Measurements from ENCODE around the gene MS4A6A. TPM values are rescaled to one million over a fixed set of nuclear protein-coding genes. Genes with fewer than 3 reads are reported as not detected.

MS4A6A gene
- total and polyA plus RNA-seq, 2 donors (not counting 1 experiment from before 2014, with no cell fraction given), result not detected

DNA sequence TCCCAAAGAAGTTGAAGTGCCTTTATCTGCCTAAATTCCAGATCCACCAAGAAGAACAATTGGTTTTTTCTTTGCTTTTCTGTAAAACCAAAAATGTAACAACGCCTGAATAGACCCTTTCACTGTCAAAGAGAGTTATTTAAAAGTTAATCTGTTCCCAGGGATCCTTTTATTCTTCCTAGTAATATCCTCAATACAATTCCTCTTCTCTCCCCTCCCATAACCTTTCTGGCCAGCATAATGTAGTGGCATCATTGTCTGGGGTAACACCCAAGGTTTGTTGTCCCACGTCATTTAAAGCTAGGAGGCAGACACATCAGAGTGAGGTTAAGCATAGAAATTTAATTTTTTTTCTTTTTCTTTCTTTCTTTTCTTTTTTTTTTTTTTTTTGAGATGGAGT is 54.5 kb downstream of the MS4A6A start:
- H3K27ac ChIP-seq (ENCODE audit: insufficient read depth, low read length), result no peak overlapping the region
- H3K4me2 ChIP-seq (ENCODE audit: extremely low read depth, insufficient read depth, low read length), result no peak overlapping the region
- no peaks in the 10 kb centered on the region for H3K36me3 ChIP-seq (ENCODE audit: control insufficient read depth, insufficient read depth, low read length)
- no peaks in the 10 kb centered on the region for H3K27me3 ChIP-seq (ENCODE audit: control insufficient read depth, insufficient read depth, low read length)
- no peak for DNase-seq (ENCODE audit: low read depth in 2 of 2)
- no peak overlapping the region for H3K4me3 ChIP-seq (replicated peaks in 1 of 4; ENCODE audit: control extremely low read depth in 1 of 4, insufficient read depth in 1 of 4, low read depth in 3 of 4, low read length in 4 of 4)
- H2AFZ ChIP-seq (ENCODE audit: low read length), result no peak overlapping the region
- no peaks in the 10 kb centered on the region for H3K4me1 ChIP-seq (ENCODE audit: control insufficient read depth, extremely low read depth, insufficient read depth, low read length)
- no peak overlapping the region for H3K9ac ChIP-seq (ENCODE audit: insufficient read depth, low read length)
- H3K79me2 ChIP-seq (ENCODE audit: control insufficient read depth, insufficient read depth, low read length), result no peaks in the 10 kb centered on the region
- TF ChIP-seq EZH2 (IDR thresholded peaks at IDR 0.05; ENCODE audit: low read length, missing control alignments), result no peak
- TF ChIP-seq CTCF (conservative IDR thresholded peaks at IDR 0.05 in 1 of 2, IDR thresholded peaks at IDR 0.05 in 1 of 2; ENCODE audit: low read depth in 1 of 2, low read length in 2 of 2), result no peak
- no peaks in the 10 kb centered on the region for H3K9me3 ChIP-seq (ENCODE audit: control insufficient read depth, insufficient read depth, low read depth, low read length)
- no peaks in the 10 kb centered on the region for H4K20me1 ChIP-seq (ENCODE audit: control insufficient read depth, extremely low read depth, insufficient read depth, low read length)

GRCh38 chr11:60127311-60127811 is 55.5 kb downstream of the MS4A6A start:
- no peaks in the 10 kb centered on the region for H3K27me3 ChIP-seq (ENCODE audit: control insufficient read depth, insufficient read depth, low read length)
- H3K9ac ChIP-seq (ENCODE audit: insufficient read depth, low read length), result no peak overlapping the region
- no peak overlapping the region for H3K27ac ChIP-seq (ENCODE audit: insufficient read depth, low read length)
- no peaks in the 10 kb centered on the region for H3K4me1 ChIP-seq (ENCODE audit: control insufficient read depth, extremely low read depth, insufficient read depth, low read length)
- no peak overlapping the region for H2AFZ ChIP-seq (ENCODE audit: low read length)
- no peaks in the 10 kb centered on the region for H3K36me3 ChIP-seq (ENCODE audit: control insufficient read depth, insufficient read depth, low read length)
- no peaks in the 10 kb centered on the region for H4K20me1 ChIP-seq (ENCODE audit: control insufficient read depth, extremely low read depth, insufficient read depth, low read length)
- H3K4me3 ChIP-seq (replicated peaks in 1 of 4; ENCODE audit: control extremely low read depth in 1 of 4, insufficient read depth in 1 of 4, low read depth in 3 of 4, low read length in 4 of 4), result no peak overlapping the region
- H3K4me2 ChIP-seq (ENCODE audit: extremely low read depth, insufficient read depth, low read length), result no peak overlapping the region
- no peaks in the 10 kb centered on the region for H3K79me2 ChIP-seq (ENCODE audit: control insufficient read depth, insufficient read depth, low read length)
- no peak for TF ChIP-seq CTCF (conservative IDR thresholded peaks at IDR 0.05 in 1 of 2, IDR thresholded peaks at IDR 0.05 in 1 of 2; ENCODE audit: low read depth in 1 of 2, low read length in 2 of 2)
- TF ChIP-seq EZH2 (IDR thresholded peaks at IDR 0.05; ENCODE audit: low read length, missing control alignments), result no peak
- no peaks in the 10 kb centered on the region for H3K9me3 ChIP-seq (ENCODE audit: control insufficient read depth, insufficient read depth, low read depth, low read length)
- DNase-seq (ENCODE audit: low read depth in 2 of 2), result no peak

DNA sequence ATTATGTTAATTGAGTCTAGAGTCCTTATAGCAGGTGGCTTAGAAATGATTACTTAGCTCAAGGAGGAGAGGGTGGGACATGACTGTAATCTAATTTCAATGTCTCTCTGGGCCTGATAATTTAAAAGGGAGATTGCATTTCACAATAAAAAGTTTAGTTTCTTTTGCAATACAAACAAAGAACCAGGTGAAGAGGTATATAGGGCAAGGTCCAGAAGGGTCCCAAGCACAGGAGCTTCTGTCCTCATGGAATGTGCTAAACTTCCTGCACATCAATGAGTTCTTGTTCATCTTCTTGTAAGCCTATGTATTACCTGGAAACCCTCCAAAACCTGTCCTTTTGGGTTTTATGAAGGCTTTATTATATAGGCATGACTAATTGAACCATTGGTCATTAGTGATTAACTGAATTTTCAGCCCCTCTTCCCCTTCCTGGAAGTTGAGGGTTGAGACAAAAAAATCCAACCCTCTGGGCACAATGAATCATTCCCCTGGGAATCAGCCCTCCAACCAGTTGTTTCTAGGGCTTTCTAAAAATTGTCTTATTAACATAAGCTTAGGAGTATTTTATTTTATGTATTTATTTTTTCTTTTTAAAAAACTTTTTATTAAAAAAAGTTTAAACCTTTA is 56.8 kb downstream of the MS4A6A start:
- H3K4me2 ChIP-seq (ENCODE audit: extremely low read depth, insufficient read depth, low read length), result no peak overlapping the region
- no peak for TF ChIP-seq EZH2 (IDR thresholded peaks at IDR 0.05; ENCODE audit: low read length, missing control alignments)
- TF ChIP-seq CTCF (conservative IDR thresholded peaks at IDR 0.05 in 1 of 2, IDR thresholded peaks at IDR 0.05 in 1 of 2; ENCODE audit: low read depth in 1 of 2, low read length in 2 of 2), result no peak

More for the DNA sequence above, 56.8 kb downstream of the MS4A6A start:
- no peaks in the 10 kb centered on the region for H3K27me3 ChIP-seq (ENCODE audit: control insufficient read depth, insufficient read depth, low read length)
- no peak overlapping the region for H3K4me3 ChIP-seq (replicated peaks in 1 of 4; ENCODE audit: control extremely low read depth in 1 of 4, insufficient read depth in 1 of 4, low read depth in 3 of 4, low read length in 4 of 4)
- no peak overlapping the region for H2AFZ ChIP-seq (ENCODE audit: low read length)
- H3K79me2 ChIP-seq (ENCODE audit: control insufficient read depth, insufficient read depth, low read length), result no peaks in the 10 kb centered on the region
- no peak overlapping the region for H3K9ac ChIP-seq (ENCODE audit: insufficient read depth, low read length)
- no peaks in the 10 kb centered on the region for H3K36me3 ChIP-seq (ENCODE audit: control insufficient read depth, insufficient read depth, low read length)
- H3K9me3 ChIP-seq (ENCODE audit: control insufficient read depth, insufficient read depth, low read depth, low read length), result no peaks in the 10 kb centered on the region
- H4K20me1 ChIP-seq (ENCODE audit: control insufficient read depth, extremely low read depth, insufficient read depth, low read length), result no peaks in the 10 kb centered on the region
- no peak for DNase-seq (ENCODE audit: low read depth in 2 of 2)
- no peak overlapping the region for H3K27ac ChIP-seq (ENCODE audit: insufficient read depth, low read length)
- H3K4me1 ChIP-seq (ENCODE audit: control insufficient read depth, extremely low read depth, insufficient read depth, low read length), result no peaks in the 10 kb centered on the region
